Spleen (tissue), 7 donors: ENCODE data around the gene GLTP.

Source experiments
- POLR2A ChIP-seq, 3 donors: fragments of 450-650 bp; IDR thresholded peaks; one replicate each; pipeline ENCODE4 v1.5.1; 2017; ENCODE audit warnings: antibody characterized with exemption in 3 of 3, mild to moderate bottlenecking in 1 of 3
- POLR2AphosphoS5 ChIP-seq, 3 donors: sonication (generic); formaldehyde crosslinking; IDR thresholded peaks; one replicate each; pipeline ENCODE4 v1.5.1; 2017; ENCODE audit warnings: antibody characterized with exemption in 3 of 3
- TF ChIP-seq, protein P1 (sequence below), 11 experiments: fragments of 200-600 bp in 7 of 11; fragments of 450-650 bp in 4 of 11; sonication (generic) in 4 of 11; IDR thresholded peaks in 8 of 11; conservative IDR thresholded peaks in 3 of 11; 1 replicate in 7 of 11; 2 replicates in 4 of 11; pipeline versions ENCODE4 v1.4.0 to v1.8.0; 2016 to 2021; ENCODE audit warnings: antibody characterized with exemption in 11 of 11, inconsistent platforms in 4 of 11, mild to moderate bottlenecking in 1 of 11
- donor health status: DM: no; HTN: no; CAD: no; lungs with moderate emphysema.
- donor health status: DM: no; HTN: no; CAD: no.
- donor health status: DM: no; HTN: no; CAD: no.

DNA sequence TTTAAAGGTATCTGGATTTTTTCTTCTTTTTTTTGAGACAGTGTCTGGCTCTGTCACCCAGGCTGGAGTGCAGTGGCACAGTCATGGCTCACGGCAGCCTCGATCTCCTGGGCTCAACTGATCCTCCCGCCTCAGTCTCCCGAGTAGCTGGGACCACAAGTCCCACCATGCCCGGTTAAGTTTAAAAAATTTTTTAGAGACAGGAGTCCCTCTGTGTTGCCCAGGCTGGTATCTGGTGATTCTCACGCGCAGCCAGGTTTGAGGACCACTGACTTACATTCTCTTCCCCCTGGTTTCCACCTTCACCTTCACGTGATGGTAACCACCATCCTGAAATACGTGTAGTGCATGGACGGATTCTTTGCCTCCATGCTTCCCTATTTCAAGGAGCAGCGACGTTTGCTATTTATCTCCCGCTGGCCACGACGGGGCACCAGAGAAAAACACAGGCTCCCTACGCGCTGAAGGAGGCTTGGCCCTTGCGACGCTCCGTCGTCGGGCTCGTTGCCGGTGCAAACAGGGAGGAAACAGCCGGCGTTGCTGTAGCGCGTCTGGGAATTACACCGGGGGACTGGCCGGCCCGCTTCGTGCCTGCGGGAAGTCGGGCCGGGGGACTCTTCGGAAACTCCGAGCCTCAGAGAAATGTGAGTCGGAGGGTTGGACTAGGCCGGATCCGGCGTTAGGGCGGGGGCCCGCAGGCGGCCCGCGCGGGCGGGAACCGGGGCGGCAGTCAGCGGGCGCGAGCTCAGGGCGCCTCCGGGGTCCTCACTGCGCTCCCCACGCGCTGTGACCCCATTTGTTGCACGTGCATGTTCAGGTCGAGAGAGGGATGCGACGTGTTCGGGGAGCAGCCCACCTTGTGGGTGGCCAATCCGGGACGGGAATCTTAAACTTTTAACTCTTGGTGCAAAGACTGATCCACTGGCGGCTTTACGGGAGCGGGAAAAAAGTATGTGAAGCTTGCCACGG lies 19.7 kb upstream of the GLTP start, which contains the start of gene TCHP:
- TF ChIP-seq, protein P1, sequence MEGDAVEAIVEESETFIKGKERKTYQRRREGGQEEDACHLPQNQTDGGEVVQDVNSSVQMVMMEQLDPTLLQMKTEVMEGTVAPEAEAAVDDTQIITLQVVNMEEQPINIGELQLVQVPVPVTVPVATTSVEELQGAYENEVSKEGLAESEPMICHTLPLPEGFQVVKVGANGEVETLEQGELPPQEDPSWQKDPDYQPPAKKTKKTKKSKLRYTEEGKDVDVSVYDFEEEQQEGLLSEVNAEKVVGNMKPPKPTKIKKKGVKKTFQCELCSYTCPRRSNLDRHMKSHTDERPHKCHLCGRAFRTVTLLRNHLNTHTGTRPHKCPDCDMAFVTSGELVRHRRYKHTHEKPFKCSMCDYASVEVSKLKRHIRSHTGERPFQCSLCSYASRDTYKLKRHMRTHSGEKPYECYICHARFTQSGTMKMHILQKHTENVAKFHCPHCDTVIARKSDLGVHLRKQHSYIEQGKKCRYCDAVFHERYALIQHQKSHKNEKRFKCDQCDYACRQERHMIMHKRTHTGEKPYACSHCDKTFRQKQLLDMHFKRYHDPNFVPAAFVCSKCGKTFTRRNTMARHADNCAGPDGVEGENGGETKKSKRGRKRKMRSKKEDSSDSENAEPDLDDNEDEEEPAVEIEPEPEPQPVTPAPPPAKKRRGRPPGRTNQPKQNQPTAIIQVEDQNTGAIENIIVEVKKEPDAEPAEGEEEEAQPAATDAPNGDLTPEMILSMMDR (IDR thresholded peaks at IDR 0.05 in 8 of 11, conservative IDR thresholded peaks at IDR 0.05 in 3 of 11) = peak in 8 of 11 experiments; percentile 10 to 42 (median 32)
- peak in 1 of 3 donors; percentile 48 for TF ChIP-seq POLR2A (IDR thresholded peaks at IDR 0.05)
- TF ChIP-seq POLR2AphosphoS5 (IDR thresholded peaks at IDR 0.05) = peak; percentile 94 to 97 (median 95)
